Endothelial cell of umbilical vein (primary cell): Measurements from ENCODE around the gene GRIK1. TPM values are rescaled to one million over a fixed set of nuclear protein-coding genes. Genes with fewer than 3 reads are reported as not detected.

Experiments used
- BruUV-seq: library from RNA; stranded (reverse); fragments of 400-500 nt; replicated peaks from 2 replicates; lab custom pipeline; 2021; lab: Mats Ljungman, UMichigan
- CTCF ChIA-PET: fragments of 300-600, 350-600 bp; sonication (Branson Sonifier 250); formaldehyde crosslinking; loops from one replicate; lab custom pipeline; 2021; ENCODE audit warnings: antibody characterized with exemption, inconsistent platforms; lab: Charles Lee
- POLR2A ChIA-PET: fragments of 300-600, 350-600 bp; sonication (Branson Sonifier 250); formaldehyde crosslinking; loops from one replicate; lab custom pipeline; 2021; ENCODE audit warnings: antibody characterized with exemption, inconsistent platforms; lab: Charles Lee
- DNase-seq: peaks from one replicate; pipeline ENCODE4 v3.0.0-alpha.2; 2011; ENCODE audit warnings: low read depth, low spot score
- FAIRE-seq: peaks from 2 replicates; lab custom pipeline; 2011; peaks lifted over from hg19 to GRCh38; lab: Jason Lieb, UNC
- H2AFZ ChIP-seq: 2 replicates; pipeline ENCODE4 v1.6.0; 2012; ENCODE audit warnings: low read depth, low read length, control low read depth, inconsistent platforms
- H3K27ac ChIP-seq: 2 replicates; pipeline ENCODE4 v1.5.1; 2011; ENCODE audit warnings: low read depth, mild to moderate bottlenecking, control low read depth, low read length, moderate library complexity; ENCODE audit not compliant: insufficient read depth
- H3K27me3 ChIP-seq, 2 experiments: 2 replicates each; pipeline versions ENCODE4 v1.6.0 to v1.6.1; 2011; ENCODE audit warnings: low read length in 2 of 2, mixed read lengths in 1 of 2; ENCODE audit not compliant: control insufficient read depth in 2 of 2, insufficient read depth in 2 of 2
- H3K36me3 ChIP-seq, 2 experiments: 2 replicates in 1 of 2; 3 replicates in 1 of 2; pipeline ENCODE4 v1.5.1; 2011; ENCODE audit warnings: low read length in 2 of 2, mild to moderate bottlenecking in 1 of 2, moderate library complexity in 1 of 2; ENCODE audit not compliant: control insufficient read depth in 2 of 2, insufficient read depth in 2 of 2; ENCODE audit errors: extremely low read depth in 1 of 2
- H3K4me1 ChIP-seq: 3 replicates; pipeline ENCODE4 v1.5.1; 2011; ENCODE audit warnings: mild to moderate bottlenecking, low read length; ENCODE audit not compliant: control insufficient read depth, insufficient read depth; ENCODE audit errors: extremely low read depth
- H3K4me2 ChIP-seq: 2 replicates; pipeline ENCODE4 v1.6.1; 2011; ENCODE audit warnings: low read length, control low read depth, mixed read lengths; ENCODE audit not compliant: insufficient read depth
- H3K4me3 ChIP-seq, 3 experiments: fragments of 200-600 bp in 1 of 3; sonication (generic), shearing (Covaris generic) in 1 of 3; replicated peaks in 1 of 3; 2 replicates each; pipeline ENCODE4 v1.5.1; 2011 to 2016; ENCODE audit warnings: control low read depth in 3 of 3, low read length in 3 of 3, mild to moderate bottlenecking in 2 of 3, inconsistent platforms in 1 of 3, low read depth in 1 of 3, moderate library complexity in 1 of 3; ENCODE audit not compliant: insufficient read depth in 1 of 3
- H3K79me2 ChIP-seq: 2 replicates; pipeline ENCODE4 v1.6.0; 2012; ENCODE audit warnings: low read length, inconsistent platforms; ENCODE audit not compliant: control insufficient read depth, insufficient read depth
- H3K9ac ChIP-seq: replicated peaks from 2 replicates; pipeline ENCODE3; 2011; ENCODE audit warnings: low read length, control low read depth; ENCODE audit not compliant: insufficient read depth; ENCODE audit errors: extremely low read depth
- H3K9me1 ChIP-seq: replicated peaks from 3 replicates; pipeline ENCODE4 v1.6.0; 2011; ENCODE audit warnings: mild to moderate bottlenecking, low read length; ENCODE audit not compliant: control insufficient read depth, insufficient read depth; ENCODE audit errors: extremely low read depth
- H3K9me3 ChIP-seq: replicated peaks from 2 replicates; pipeline ENCODE4 v1.5.1; 2012; ENCODE audit warnings: low read length, inconsistent platforms; ENCODE audit not compliant: control insufficient read depth, insufficient read depth
- H4K20me1 ChIP-seq: replicated peaks from 2 replicates; pipeline ENCODE3; 2011; ENCODE audit warnings: mild to moderate bottlenecking, low read length; ENCODE audit not compliant: control insufficient read depth, insufficient read depth; ENCODE audit errors: extremely low read depth
- CTCF ChIP-seq, 2 donors: IDR thresholded peaks; 1 replicate in 1 of 2; 2 replicates in 1 of 2; pipeline ENCODE4 v1.5.1; 2011; ENCODE audit warnings: low read length in 2 of 2, mild to moderate bottlenecking in 2 of 2, moderate library complexity in 2 of 2, control low read depth in 1 of 2, inconsistent platforms in 1 of 2, low read depth in 1 of 2; ENCODE audit not compliant: insufficient read depth in 1 of 2; ENCODE audit errors: extremely low read depth in 1 of 2
- EZH2 ChIP-seq: IDR thresholded peaks from 2 replicates; pipeline ENCODE4 v1.6.1; 2012; ENCODE audit warnings: borderline replicate concordance, low read depth, mild to moderate bottlenecking, moderate library complexity, low read length, inconsistent platforms; ENCODE audit not compliant: severe bottlenecking
- FOS ChIP-seq: IDR thresholded peaks from 2 replicates; pipeline ENCODE4 v1.6.1; 2011; ENCODE audit warnings: mild to moderate bottlenecking, low read length, moderate library complexity, borderline replicate concordance; ENCODE audit not compliant: insufficient read depth
- GATA2 ChIP-seq: IDR thresholded peaks from 2 replicates; pipeline ENCODE4 v1.7.0; 2011; ENCODE audit warnings: low read depth, mild to moderate bottlenecking, moderate library complexity, mixed read lengths, low read length; ENCODE audit not compliant: insufficient read length, insufficient read depth
- JUN ChIP-seq: IDR thresholded peaks from 2 replicates; pipeline ENCODE4 v1.6.1; 2011; ENCODE audit warnings: borderline replicate concordance, low read depth; ENCODE audit not compliant: insufficient read length, insufficient read depth
- MAX ChIP-seq: IDR thresholded peaks from 2 replicates; pipeline ENCODE4 v1.6.1; 2011; ENCODE audit not compliant: insufficient read depth, insufficient read length
- MYC ChIP-seq: IDR thresholded peaks from one replicate; pipeline ENCODE4 v1.6.1; 2011; ENCODE audit warnings: mild to moderate bottlenecking, low read depth, low read length
- POLR2A ChIP-seq: IDR thresholded peaks from 2 replicates; pipeline ENCODE4 v1.6.1; 2012; ENCODE audit warnings: low read depth, mild to moderate bottlenecking, control low read depth, low read length
- POLR2AphosphoS5 ChIP-seq: IDR thresholded peaks from 2 replicates; pipeline ENCODE4 v1.6.1; 2012; ENCODE audit warnings: low read depth, mild to moderate bottlenecking, control low read depth, low read length, moderate library complexity; ENCODE audit not compliant: insufficient read depth
- dilution Hi-C: fragments of 300-500 bp; cut with MboI; formaldehyde crosslinking; loops from one replicate; pipeline ENCODE4 v1.15.0; 2019; ENCODE audit warnings: low sequenced_read_pairs; ENCODE audit not compliant: extremely low pct_ligation_motif_present
- intact Hi-C: fragments of 100-400 bp; cut with micrococcal nuclease; formaldehyde crosslinking; loops from one replicate; pipeline ENCODE4 v1.10.0; 2022
- polyA plus RNA-seq, 4 experiments: library from polyadenylated mRNA; depleted of rRNA in 3 of 4; stranded (reverse) in 3 of 4; unstranded in 1 of 4; fragments of >200 nt; gene quantifications; 2 replicates each; pipeline versions ENCODE4 v1.2.1 to v1.2.3, GENCODE V29; 2011 to 2012; ENCODE audit warnings: missing spikeins in 1 of 4
- total RNA-seq: library from RNA; stranded (reverse); gene quantifications from 2 replicates; pipeline ENCODE4 v1.2.3, GENCODE V29; 2021

GRIK1 gene
- total and polyA plus RNA-seq, 2 donors (not counting 3 experiments of a cell fraction or from before 2014, with no cell fraction given) = not detected

GRCh38 chr21:29586696-29587095 is 353.1 kb downstream of the GRIK1 start:
- intact Hi-C loops (no loop called here), dilution Hi-C loops (no loop called here)
- Histone ChIP-seq H3K9me3 (no peaks in the 10 kb centered on the region), H3K4me1 (peaks cover 3% of the 10 kb centered on the region), H3K36me3 (no peaks in the 10 kb centered on the region), H3K4me2 (no peak overlapping the region), H3K4me3 (no peak overlapping the region), H3K79me2 (no peaks in the 10 kb centered on the region), H3K9me1 (no peaks in the 10 kb centered on the region), H2AFZ (no peak overlapping the region), H3K27me3 (peaks cover 0 to 2% of the 10 kb centered on the region in 2 experiments), H3K9ac (no peak overlapping the region), H4K20me1 (no peaks in the 10 kb centered on the region), H3K27ac (no peak overlapping the region)
- no TSS peak for BruUV-seq
- POLR2A ChIA-PET = no interaction called here
- CTCF ChIA-PET = no interaction called here
- TF ChIP-seq JUN (no peak), CTCF (IDR thresholded peaks at IDR 0.05; ENCODE audit: extremely low read depth in 1 of 2, insufficient read depth in 1 of 2, low read depth in 1 of 2, low read length in 2 of 2) (no peak), EZH2 (no peak), MYC (no peak), POLR2AphosphoS5 (no peak), GATA2 (no peak), POLR2A (no peak), MAX (no peak), FOS (no peak)
- DNase-seq = no peak
- no peak for FAIRE-seq
